Kidney (tissue), 14 donors: ENCODE data around the gene CERS1. TPM values are rescaled to one million over a fixed set of nuclear protein-coding genes. Genes with fewer than 3 reads are reported as not detected.

ENCODE experiments used
- DNase-seq, 5 donors: peaks; one replicate each; pipeline ENCODE4 v3.0.0-alpha.2; 2013 to 2020
- FAIRE-seq: peaks from 2 replicates; lab custom pipeline; 2012; peaks lifted over from hg19 to GRCh38; lab: Jason Lieb, UNC
- H3K27ac ChIP-seq, 2 donors: one replicate each; pipeline ENCODE4 v1.7.0; 2013; ENCODE audit warnings: low read depth in 2 of 2, low read length in 2 of 2, inconsistent platforms in 1 of 2
- H3K27me3 ChIP-seq: one replicate; pipeline ENCODE4 v1.7.1; 2013; ENCODE audit warnings: low read length, inconsistent platforms; ENCODE audit not compliant: control insufficient read depth, insufficient read depth
- H3K36me3 ChIP-seq, 3 donors: one replicate each; pipeline versions ENCODE4 v1.7.0 to v1.7.1; 2013; ENCODE audit warnings: low read length in 3 of 3, control low read depth in 1 of 3, inconsistent platforms in 1 of 3; ENCODE audit not compliant: insufficient read depth in 3 of 3, control insufficient read depth in 2 of 3
- H3K4me1 ChIP-seq, 3 donors: one replicate each; pipeline versions ENCODE4 v1.7.0 to v1.7.1; 2013; ENCODE audit warnings: low read length in 3 of 3, inconsistent platforms in 1 of 3, low read depth in 1 of 3; ENCODE audit not compliant: control insufficient read depth in 2 of 3, insufficient read depth in 2 of 3
- H3K4me3 ChIP-seq, 3 donors: one replicate each; pipeline versions ENCODE4 v1.7.0 to v1.8.1; 2013; ENCODE audit warnings: low read length in 3 of 3, control low read depth in 1 of 3, inconsistent platforms in 1 of 3
- H3K9ac ChIP-seq, 3 donors: one replicate each; pipeline versions ENCODE4 v1.7.0 to v1.7.1; 2013; ENCODE audit warnings: low read length in 3 of 3, control low read depth in 1 of 3, inconsistent platforms in 1 of 3
- H3K9me3 ChIP-seq, 3 donors: one replicate each; pipeline versions ENCODE4 v1.7.0 to v1.7.1; 2013; ENCODE audit warnings: low read length in 3 of 3, control low read depth in 1 of 3, inconsistent platforms in 1 of 3; ENCODE audit not compliant: control insufficient read depth in 2 of 3, insufficient read depth in 1 of 3
- CTCF ChIP-seq: IDR thresholded peaks from 3 replicates; pipeline ENCODE4 v1.5.1; 2012; ENCODE audit warnings: mild to moderate bottlenecking, moderate library complexity, borderline replicate concordance; ENCODE audit not compliant: insufficient read depth; ENCODE audit errors: extremely low read depth
- intact Hi-C: fragments of 100-400 bp; cut with DNase I; formaldehyde crosslinking; loops from one replicate; pipeline ENCODE4 v1.11.1; 2022
- polyA plus RNA-seq: library from polyadenylated mRNA; stranded (reverse); fragments of 350-450 nt; fragmentation: Illumina TruSeq; extraction: RNeasy Lipid Tissue Mini Kit (QIAGEN cat#74804); gene quantifications from one replicate; pipeline ENCODE4 v1.2.3, GENCODE V29; 2014; ENCODE audit warnings: low read depth, low replicate concordance; ENCODE audit not compliant: insufficient read depth
- total RNA-seq: library from RNA; stranded (reverse); fragmentation: NEBNext Ultra II Directional; extraction: Animal tissue kit (Norgen Biotek cat#: 25700); gene quantifications from one replicate; pipeline ENCODE4 v1.2.1, GENCODE V29; 2021
- donor health status: control.
- donor health status: control.
- donor health status: control.
- donor health status: control.
- donor health status: control.
- donor health status: DM: yes; HTN: yes; CAD: no.
- donor health status: Normal renal cell carcinoma (clear cell type).

CERS1 gene
- total and polyA plus RNA-seq, 2 donors from 2014 or later: 0.50 TPM; not detected in 1

GRCh38 chr19:18928018-18928805 lies 32.3 kb upstream of the CERS1 start:
- Histone ChIP-seq H3K27me3 (no peaks in the 10 kb centered on the region), H3K27ac (no peak overlapping the region), H3K9me3 (no peaks in the 10 kb centered on the region), H3K9ac (no peak overlapping the region), H3K4me3 (no peak overlapping the region), H3K36me3 (peaks cover 0 to 19% (median 18%) of the 10 kb centered on the region in 3 donors), H3K4me1 (no peaks in the 10 kb centered on the region)
- DNase-seq: no peak
- intact Hi-C loops: no loop called here
- FAIRE-seq: no peak
- no peak for TF ChIP-seq CTCF

GRCh38 chr19:18924684-18925213 lies 28.8 kb upstream of the CERS1 start:
- Histone ChIP-seq H3K27ac (no peak overlapping the region), H3K9me3 (no peaks in the 10 kb centered on the region), H3K27me3 (no peaks in the 10 kb centered on the region), H3K4me3 (no peak overlapping the region), H3K36me3 (peaks cover 0 to 25% (median 21%) of the 10 kb centered on the region in 3 donors), H3K4me1 (peaks cover 3 to 12% (median 7%) of the 10 kb centered on the region in 3 donors), H3K9ac (no peak overlapping the region)
- intact Hi-C loops: no loop called here
- FAIRE-seq (no peak), DNase-seq (no peak)
- no peak for TF ChIP-seq CTCF

GRCh38 chr19:18922228-18922985 lies 26.4 kb upstream of the CERS1 start:
- no peak for TF ChIP-seq CTCF
- H3K4me3 ChIP-seq: no peak overlapping the region
- intact Hi-C loops: no loop called here
- no peak for FAIRE-seq
- H3K27me3 ChIP-seq: no peaks in the 10 kb centered on the region
- peaks cover 0 to 24% (median 21%) of the 10 kb centered on the region in 3 donors for H3K36me3 ChIP-seq
- H3K4me1 ChIP-seq: peaks cover 3 to 14% (median 7%) of the 10 kb centered on the region in 3 donors
- no peak overlapping the region for H3K27ac ChIP-seq
- peak in 1 of 5 donors; percentile 77 for DNase-seq
- H3K9me3 ChIP-seq: no peaks in the 10 kb centered on the region
- no peak overlapping the region for H3K9ac ChIP-seq
